Hippocampal formation (tissue), 2 donors: ENCODE data around the gene ZNF605.
"Not testable (repeated sequence)": the region's sequence is repeated elsewhere in the genome, so short reads cannot be mapped to it uniquely, and the experiment has no call there.

ENCODE experiments used
- DNase-seq, 2 donors: peaks; one replicate each; lab custom pipeline; 2025; lab: John Stamatoyannopoulos, UW

ZNF605 gene

GRCh38 chr12:132956011-132956788, at the start of gene ZNF605:
Gene ZNF605, minus strand, starts transcription at chr12:132956306. Its CDS starts 10,671 bp downstream, at chr12:132945635.
- peak; percentile 72 to 89 for DNase-seq

GRCh38 chr12:132998741-132999140, 42.6 kb upstream of the ZNF605 start:
- DNase-seq, result no peak

- DNase-seq, result no peak
Measured at GRCh38 chr12:132986885-132987225, 30.7 kb upstream of the ZNF605 start.

GRCh38 chr12:132986001-132986884, 30.1 kb upstream of the ZNF605 start, which contains the start of gene ZNF26:
Gene ZNF26, plus strand, starts transcription at chr12:132986367. Its CDS starts 474 bp downstream, at chr12:132986841.
- peak; percentile 86 to 92 for DNase-seq

- DNase-seq, result not testable (repeated sequence)
Measured at GRCh38 chr12:132976870-132977269, 20.8 kb upstream of the ZNF605 start.

GRCh38 chr12:132972374-132972773, 16.3 kb upstream of the ZNF605 start:
- no peak for DNase-seq

- DNase-seq, result no peak
Measured at GRCh38 chr12:132967736-132968135, 11.6 kb upstream of the ZNF605 start.

GRCh38 chr12:132966676-132967415, 10.7 kb upstream of the ZNF605 start:
- no peak for DNase-seq

GRCh38 chr12:132965796-132966195, 9.7 kb upstream of the ZNF605 start:
- no peak for DNase-seq

- DNase-seq, result peak in 1 of 2 donors; percentile 0
Measured at GRCh38 chr12:132963947-132964346, 7.8 kb upstream of the ZNF605 start.

- DNase-seq, result not testable (repeated sequence)
Measured at GRCh38 chr12:132961790-132962189, 5.7 kb upstream of the ZNF605 start.

- no peak for DNase-seq
Measured at GRCh38 chr12:132955094-132956010, 754 bp downstream of the ZNF605 start.

- no peak for DNase-seq
Measured at GRCh38 chr12:132954471-132955048, 1.5 kb downstream of the ZNF605 start.

- DNase-seq, result no peak
Measured at GRCh38 chr12:132953771-132954170, 2.3 kb downstream of the ZNF605 start.

- no peak for DNase-seq
Measured at GRCh38 chr12:132953163-132953425, 3.0 kb downstream of the ZNF605 start.

GRCh38 chr12:132952371-132953162, 3.5 kb downstream of the ZNF605 start:
- DNase-seq, result no peak

- DNase-seq, result no peak
Measured at GRCh38 chr12:132951649-132952048, 4.5 kb downstream of the ZNF605 start.

GRCh38 chr12:132950844-132951535, 5.1 kb downstream of the ZNF605 start:
- DNase-seq, result no peak
